Activated CD4-positive, alpha-beta T cell treated with anti-CD3 and anti-CD28 coated beads for 36 hours (primary cell): Measurements from ENCODE around the gene TNFRSF1B. TPM values are rescaled to one million over a fixed set of nuclear protein-coding genes. Genes with fewer than 3 reads are reported as not detected.
A peak's percentile ranks its signal among the peaks of the same experiment; 100 is the strongest.

ENCODE experiments used
- ATAC-seq: fragments of 200-7000 bp; cut with Tn5 transposase; one replicate; pipeline ENCODE4 v1.10.0; 2021; ENCODE audit warnings: mild to moderate bottlenecking, moderate library complexity
- CTCF ChIA-PET: fragments of 350-600 bp; sonication (Branson Sonifier 250); formaldehyde crosslinking; loops from one replicate; lab custom pipeline; 2021; ENCODE audit warnings: antibody characterized with exemption; lab: Charles Lee
- POLR2A ChIA-PET: fragments of 350-600 bp; sonication (Branson Sonifier 250); formaldehyde crosslinking; loops from one replicate; lab custom pipeline; 2021; ENCODE audit warnings: antibody characterized with exemption, inconsistent platforms; lab: Charles Lee
- DNase-seq: peaks from one replicate; pipeline ENCODE4 v3.0.0-alpha.2; 2020
- H3K27ac Mint-ChIP-seq: one replicate; pipeline ENCODE4 v1.8.0; 2021; ENCODE audit warnings: mixed read lengths
- H3K27me3 Mint-ChIP-seq: one replicate; pipeline ENCODE4 v1.8.0; 2021; ENCODE audit warnings: mixed read lengths
- H3K36me3 Mint-ChIP-seq: one replicate; pipeline ENCODE4 v1.8.0; 2021; ENCODE audit warnings: low read depth, mixed read lengths
- H3K4me1 Mint-ChIP-seq: one replicate; pipeline ENCODE4 v1.8.0; 2021; ENCODE audit warnings: mixed read lengths
- H3K4me3 Mint-ChIP-seq: one replicate; pipeline ENCODE4 v1.8.0; 2021; ENCODE audit warnings: mild to moderate bottlenecking, moderate library complexity, mixed read lengths
- H3K9me3 Mint-ChIP-seq: one replicate; pipeline ENCODE4 v1.8.0; 2021; ENCODE audit warnings: low read depth, mixed read lengths
- intact Hi-C, 2 experiments: fragments of 100-400 bp; cut with DNase I in 1 of 2; cut with micrococcal nuclease in 1 of 2; formaldehyde crosslinking; loops; one replicate each; pipeline versions ENCODE4 v1.14.2 to v1.15.1; 2022 to 2024; cut with DNase I, micrococcal nuclease
- total RNA-seq, 2 experiments: library from RNA; stranded (reverse); gene quantifications; one replicate each; pipeline ENCODE4 v1.2.3, GENCODE V29; 2021

TNFRSF1B gene
- total RNA-seq, 2 experiments from 2014 or later = 107 to 116 TPM

GRCh38 chr1:12148958-12149790 lies 17.6 kb upstream of the TNFRSF1B start:
- intact Hi-C loops = no loop called here
- peaks cover 14% of the 10 kb centered on the region for H3K36me3 Mint-ChIP-seq
- H3K4me1 Mint-ChIP-seq = peaks cover 79% of the 10 kb centered on the region
- peak overlapping the region; percentile 85 for H3K27ac Mint-ChIP-seq
- H3K9me3 Mint-ChIP-seq = peaks cover 15% of the 10 kb centered on the region
- ATAC-seq (no peak), DNase-seq (no peak)
- ChIA-PET POLR2A (interaction anchor here (1.1 to 1.2 kb wide), 2 partner anchors 34 to 241 kb away, joined by 3 read pairs; no protein-coding TSS in a partner anchor), CTCF (interaction anchor here (0.6 to 1.9 kb wide), 8 partner anchors 12 to 510 kb away, joined by 3 to 9 read pairs (median 4); no protein-coding TSS in a partner anchor)
- no peak overlapping the region for H3K4me3 Mint-ChIP-seq
- H3K27me3 Mint-ChIP-seq = no peaks in the 10 kb centered on the region

GRCh38 chr1:12149791-12150175 lies 17.0 kb upstream of the TNFRSF1B start:
- ChIA-PET POLR2A (interaction anchor here (1.1 to 1.2 kb wide), 2 partner anchors 33 to 241 kb away, joined by 3 read pairs; no protein-coding TSS in a partner anchor), CTCF (interaction anchor here (0.6 to 1.9 kb wide), 7 partner anchors 12 to 509 kb away, joined by 3 to 9 read pairs (median 3); no protein-coding TSS in a partner anchor)
- Mint-ChIP-seq H3K9me3 (peaks cover 15% of the 10 kb centered on the region), H3K27ac (peak overlapping the region; percentile 85), H3K36me3 (peaks cover 14% of the 10 kb centered on the region), H3K4me1 (peaks cover 78% of the 10 kb centered on the region), H3K4me3 (no peak overlapping the region), H3K27me3 (no peaks in the 10 kb centered on the region)
- no peak for DNase-seq
- intact Hi-C loops = no loop called here
- no peak for ATAC-seq

GRCh38 chr1:12150456-12151200 lies 16.2 kb upstream of the TNFRSF1B start:
- Mint-ChIP-seq H3K36me3 (peaks cover 14% of the 10 kb centered on the region), H3K27ac (peak overlapping the region; percentile 85), H3K9me3 (peaks cover 15% of the 10 kb centered on the region), H3K4me3 (peak overlapping the region; percentile 48), H3K27me3 (no peaks in the 10 kb centered on the region), H3K4me1 (peaks cover 86% of the 10 kb centered on the region)
- ATAC-seq (peak; percentile 75), DNase-seq (no peak)
- intact Hi-C loops = no loop called here
- ChIA-PET CTCF (interaction anchor here (1.0 to 1.9 kb wide), 5 partner anchors 13 to 243 kb away, joined by 3 to 9 read pairs (median 4); no protein-coding TSS in a partner anchor), POLR2A (interaction anchor here (0.6 to 1.1 kb wide), 3 partner anchors 28 to 312 kb away, joined by 3 to 5 read pairs (median 3); no protein-coding TSS in a partner anchor)

- CTCF ChIA-PET = interaction anchor here (0.7 to 1.2 kb wide), 2 partner anchors 11 to 83 kb away, joined by 3 to 4 read pairs; no protein-coding TSS in a partner anchor
- Mint-ChIP-seq H3K4me3 (no peak overlapping the region), H3K36me3 (peaks cover 14% of the 10 kb centered on the region), H3K27me3 (no peaks in the 10 kb centered on the region), H3K9me3 (peaks cover 15% of the 10 kb centered on the region), H3K27ac (peak overlapping the region; percentile 85), H3K4me1 (peaks cover 86% of the 10 kb centered on the region)
- DNase-seq = no peak
- no peak for ATAC-seq
- POLR2A ChIA-PET = no interaction called here
- intact Hi-C loops = no loop called here
Observed at GRCh38 chr1:12151465-12151864, 15.3 kb upstream of the TNFRSF1B start.

- Mint-ChIP-seq H3K4me3 (no peak overlapping the region), H3K27ac (peak overlapping the region; percentile 61), H3K36me3 (peaks cover 14% of the 10 kb centered on the region), H3K27me3 (no peaks in the 10 kb centered on the region), H3K9me3 (peaks cover 15% of the 10 kb centered on the region), H3K4me1 (peaks cover 84% of the 10 kb centered on the region)
- DNase-seq = no peak
- peak; percentile 23 for ATAC-seq
- POLR2A ChIA-PET = no interaction called here
- CTCF ChIA-PET = interaction anchor here (0.7 to 2.1 kb wide), 3 partner anchors 10 to 60 kb away, joined by 4 to 10 read pairs (median 4); no protein-coding TSS in a partner anchor
- intact Hi-C loops = no loop called here
Observed at GRCh38 chr1:12152113-12152891, 14.5 kb upstream of the TNFRSF1B start.

- CTCF ChIA-PET = interaction anchor here (1.4 to 2.1 kb wide), 2 partner anchors 29 to 59 kb away, joined by 4 to 10 read pairs; no protein-coding TSS in a partner anchor
- H3K9me3 Mint-ChIP-seq = peaks cover 15% of the 10 kb centered on the region
- ATAC-seq = no peak
- intact Hi-C loops = no loop called here
- H3K27me3 Mint-ChIP-seq = no peaks in the 10 kb centered on the region
- peaks cover 85% of the 10 kb centered on the region for H3K4me1 Mint-ChIP-seq
- peaks cover 14% of the 10 kb centered on the region for H3K36me3 Mint-ChIP-seq
- no peak overlapping the region for H3K4me3 Mint-ChIP-seq
- DNase-seq = peak; percentile 50
- H3K27ac Mint-ChIP-seq = peak overlapping the region; percentile 56
- POLR2A ChIA-PET = interaction anchor here (1.4 kb wide), 1 partner anchor 245 kb away, joined by 3 read pairs; no protein-coding TSS in a partner anchor
Observed at GRCh38 chr1:12153181-12153785, 13.5 kb upstream of the TNFRSF1B start.

- no peak overlapping the region for H3K4me3 Mint-ChIP-seq
- H3K27ac Mint-ChIP-seq = peak overlapping the region; percentile 14
- intact Hi-C loops = loop anchor here in 1 of 2 experiments (5.0 kb wide), 1 partner anchor 108 kb away; no protein-coding TSS in a partner anchor
- no peak for DNase-seq
- no peaks in the 10 kb centered on the region for H3K27me3 Mint-ChIP-seq
- H3K4me1 Mint-ChIP-seq = peaks cover 80% of the 10 kb centered on the region
- no peak for ATAC-seq
- peaks cover 6% of the 10 kb centered on the region for H3K36me3 Mint-ChIP-seq
- POLR2A ChIA-PET = no interaction called here
- peaks cover 6% of the 10 kb centered on the region for H3K9me3 Mint-ChIP-seq
- CTCF ChIA-PET = interaction anchor here (1.9 kb wide), 1 partner anchor 30 kb away, joined by 11 read pairs; no protein-coding TSS in a partner anchor
Observed at GRCh38 chr1:12155328-12155727, 11.5 kb upstream of the TNFRSF1B start.

GRCh38 chr1:12157366-12158231 lies 9.2 kb upstream of the TNFRSF1B start:
- ChIA-PET CTCF (interaction anchor here (0.7 to 1.9 kb wide), 7 partner anchors 11 to 70 kb away, joined by 3 to 11 read pairs (median 3); no protein-coding TSS in a partner anchor), POLR2A (interaction anchor here (0.6 to 1.0 kb wide), 2 partner anchors 21 to 141 kb away, joined by 3 to 7 read pairs; no protein-coding TSS in a partner anchor)
- Mint-ChIP-seq H3K36me3 (peaks cover 2% of the 10 kb centered on the region), H3K27ac (peak overlapping the region; percentile 98), H3K4me3 (peak overlapping the region; percentile 58), H3K4me1 (peaks cover 79% of the 10 kb centered on the region), H3K9me3 (peaks cover 2% of the 10 kb centered on the region), H3K27me3 (no peaks in the 10 kb centered on the region)
- ATAC-seq (peak; percentile 62), DNase-seq (peak; percentile 65)
- intact Hi-C loops = loop anchor here (1.0 to 5.0 kb wide), 6 partner anchors 21 to 292 kb away; no protein-coding TSS in a partner anchor

GRCh38 chr1:12158357-12159092 lies 8.3 kb upstream of the TNFRSF1B start:
- ChIA-PET POLR2A (no interaction called here), CTCF (interaction anchor here (0.7 to 0.8 kb wide), 2 partner anchors 10 to 70 kb away, joined by 3 read pairs; no protein-coding TSS in a partner anchor)
- intact Hi-C loops = loop anchor here in 1 of 2 experiments (2.0 to 5.0 kb wide), 2 partner anchors 90 to 111 kb away; no protein-coding TSS in a partner anchor
- Mint-ChIP-seq H3K4me1 (peaks cover 79% of the 10 kb centered on the region), H3K4me3 (peak overlapping the region; percentile 58), H3K27ac (peak overlapping the region; percentile 98), H3K9me3 (peaks cover 2% of the 10 kb centered on the region), H3K27me3 (no peaks in the 10 kb centered on the region), H3K36me3 (peaks cover 2% of the 10 kb centered on the region)
- DNase-seq (peak; percentile 47), ATAC-seq (no peak)
